GM23248 (cell line): ENCODE measurements around the gene HPD.

ENCODE experiments used
- EZH2 ChIP-seq: fragments of 200-600 bp; sonication (generic); IDR thresholded peaks from 2 replicates; pipeline ENCODE4 v1.6.1; 2018; ENCODE audit warnings: antibody characterized with exemption, mild to moderate bottlenecking; ENCODE audit not compliant: insufficient read depth, poor library complexity, severe bottlenecking
- EZH2phosphoT487 ChIP-seq: fragments of 200-600 bp; sonication (generic); IDR thresholded peaks from 2 replicates; pipeline ENCODE4 v1.6.1; 2018; ENCODE audit warnings: antibody characterized with exemption, moderate library complexity, mild to moderate bottlenecking, low read depth; ENCODE audit not compliant: insufficient read depth

DNA sequence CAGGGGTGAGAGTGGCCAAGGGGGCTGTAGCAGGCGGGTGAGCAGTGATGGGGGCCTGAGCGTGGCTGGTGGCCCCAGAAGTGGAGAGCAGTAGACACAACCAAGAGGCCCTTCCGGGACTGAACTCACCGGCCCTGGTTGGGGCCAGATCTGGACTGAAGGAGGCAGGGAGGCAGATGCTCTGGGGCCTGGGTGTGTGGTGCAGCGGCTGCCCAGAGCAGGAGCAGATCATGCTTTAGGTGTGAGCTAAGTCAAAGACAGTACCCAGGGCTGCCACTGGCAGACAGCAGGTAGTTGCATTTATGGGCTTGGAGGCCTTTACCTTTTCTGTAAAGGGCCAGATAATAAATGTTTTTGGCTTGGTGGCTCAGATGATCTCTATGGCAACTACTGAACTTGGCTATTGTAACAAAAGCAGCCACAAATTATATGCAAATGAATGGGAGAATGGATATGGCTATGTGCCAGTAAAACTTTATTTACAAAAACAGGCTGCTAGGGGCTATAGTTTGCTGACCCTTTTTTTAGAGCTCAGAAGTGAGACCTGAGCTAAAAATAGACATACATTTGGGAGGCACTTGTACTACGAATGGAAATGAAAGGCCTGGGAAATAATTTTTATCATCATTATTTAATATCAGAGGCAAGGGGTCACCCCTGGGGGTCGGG, 29.3 kb downstream of the HPD start:
- TF ChIP-seq EZH2: no peak
- TF ChIP-seq EZH2phosphoT487: no peak
